Mesodermal cell (in vitro differentiated cells): Measurements from ENCODE around the gene NAB1.

ENCODE experiments used
- H3K27ac ChIP-seq: 2 replicates; pipeline ENCODE4 v1.7.0; 2013; ENCODE audit warnings: mild to moderate bottlenecking, low read depth, low read length, moderate library complexity; ENCODE audit not compliant: severe bottlenecking
- H3K36me3 ChIP-seq: 2 replicates; pipeline ENCODE4 v1.7.1; 2013; ENCODE audit warnings: mild to moderate bottlenecking, low read length, moderate library complexity; ENCODE audit not compliant: control insufficient read depth, insufficient read depth
- H3K4me1 ChIP-seq: one replicate; pipeline ENCODE4 v1.7.1; 2013; ENCODE audit warnings: mild to moderate bottlenecking, low read length; ENCODE audit not compliant: insufficient read depth, control insufficient read depth, poor library complexity, severe bottlenecking
- H3K4me3 ChIP-seq: 2 replicates; pipeline ENCODE4 v1.7.0; 2013; ENCODE audit warnings: low read length, control low read depth, mild to moderate bottlenecking; ENCODE audit not compliant: insufficient read depth, poor library complexity, severe bottlenecking; ENCODE audit errors: extremely low read depth
- H3K9me3 ChIP-seq: 2 replicates; pipeline ENCODE4 v1.7.1; 2013; ENCODE audit warnings: mild to moderate bottlenecking, low read length, moderate library complexity; ENCODE audit not compliant: control insufficient read depth
- WGBS, 2 experiments: methylation state at CpG; one replicate each; pipeline ENCODE4 v1.1.5; 2013; ENCODE audit warnings: missing lambda C conversion rate in 2 of 2; ENCODE audit not compliant: insufficient coverage in 2 of 2; 5-methylcytosine and 5-hydroxymethylcytosine counted together

Gene NAB1

DNA sequence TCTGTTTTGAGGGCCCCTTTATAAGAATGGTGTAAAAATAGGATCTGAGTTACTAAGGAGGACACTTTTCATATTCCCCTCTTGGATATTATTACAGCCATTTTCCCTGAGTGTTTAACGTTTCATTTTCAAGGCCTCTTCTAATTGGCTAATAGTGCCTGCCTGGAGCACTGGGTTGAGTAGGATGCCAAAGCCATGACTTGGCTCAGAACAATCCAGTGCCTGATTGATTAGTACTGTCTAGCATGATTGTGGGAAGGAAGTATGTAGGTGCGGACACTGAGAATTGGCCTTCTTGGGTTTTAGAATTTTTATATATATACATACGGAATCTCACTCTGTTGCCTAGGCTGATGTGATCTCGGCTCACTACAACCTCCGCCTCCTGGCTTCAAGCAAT lies 66.1 kb downstream of the NAB1 start:
- Histone ChIP-seq H3K4me1 (peaks cover 20% of the 10 kb centered on the region), H3K36me3 (no peaks in the 10 kb centered on the region), H3K27ac (no peak overlapping the region), H3K9me3 (peaks cover 8% of the 10 kb centered on the region), H3K4me3 (no peak overlapping the region)
- WGBS, 2 experiments: 70 to 87% methylated on average over 3 to 4 of the region's 5 CpGs

DNA sequence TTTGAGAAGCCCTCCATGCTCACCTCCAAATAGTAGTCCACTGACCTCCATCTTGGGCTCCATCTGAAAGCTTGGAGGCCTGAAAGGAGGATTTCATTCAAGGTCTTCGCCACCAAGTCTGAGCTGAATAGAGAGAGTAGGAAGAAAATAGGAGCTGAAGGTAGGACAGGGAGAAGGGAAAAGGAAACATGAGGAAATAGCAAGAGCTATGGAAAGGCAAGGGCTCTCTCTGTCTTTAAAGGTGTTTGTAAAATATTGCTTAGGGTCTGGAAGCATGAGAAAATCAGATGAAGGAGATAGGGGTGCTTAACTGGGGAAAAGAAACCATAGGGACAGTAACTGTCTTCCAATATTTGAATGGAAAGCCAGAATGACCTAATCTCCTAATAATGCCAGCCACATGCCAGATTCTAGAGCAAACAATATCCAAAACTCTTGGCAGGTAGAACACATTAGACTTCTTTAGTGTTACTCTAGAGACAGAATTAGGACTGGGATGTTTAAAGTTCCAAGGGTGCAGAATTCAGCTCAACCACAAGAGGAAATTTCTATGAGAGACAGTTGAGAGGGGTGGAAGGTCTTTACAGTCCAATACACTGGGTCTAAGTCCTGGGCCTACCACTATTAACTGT lies 67.4 kb downstream of the NAB1 start:
- H3K27ac ChIP-seq: no peak overlapping the region
- 86 to 100% methylated on average over 1 of the region's 1 CpG for WGBS, 2 experiments
- peaks cover 25% of the 10 kb centered on the region for H3K4me1 ChIP-seq
- H3K4me3 ChIP-seq: no peak overlapping the region
- no peaks in the 10 kb centered on the region for H3K36me3 ChIP-seq
- peaks cover 8% of the 10 kb centered on the region for H3K9me3 ChIP-seq

DNA sequence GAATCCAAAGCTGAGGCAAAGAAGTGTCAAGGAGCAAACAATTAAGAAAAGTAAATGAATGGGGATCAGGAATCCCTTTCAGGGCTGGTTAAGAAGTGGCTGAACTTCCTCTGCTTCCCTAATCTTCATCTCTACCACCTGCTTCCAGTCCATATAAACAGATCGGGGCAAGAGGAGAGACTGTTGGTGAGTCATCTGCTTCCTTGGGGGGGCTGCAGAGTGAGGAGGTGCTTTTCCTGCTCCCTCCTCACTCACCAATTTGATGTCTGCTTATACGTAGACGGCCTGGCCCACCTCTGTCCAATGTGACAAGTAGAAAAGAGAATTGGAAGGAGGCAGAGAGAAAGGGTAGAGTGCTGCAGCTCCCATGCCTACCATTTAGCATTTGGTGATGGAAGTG lies 68.4 kb downstream of the NAB1 start:
- WGBS, 2 experiments: 100% methylated on average over 1 of the region's 3 CpGs; no CpG with 5 or more reads in 1 of the 2 experiments
- peak overlapping the region; percentile 33 for H3K27ac ChIP-seq
- H3K4me3 ChIP-seq: no peak overlapping the region
- H3K36me3 ChIP-seq: no peaks in the 10 kb centered on the region
- peaks cover 23% of the 10 kb centered on the region for H3K4me1 ChIP-seq
- H3K9me3 ChIP-seq: peaks cover 8% of the 10 kb centered on the region

DNA sequence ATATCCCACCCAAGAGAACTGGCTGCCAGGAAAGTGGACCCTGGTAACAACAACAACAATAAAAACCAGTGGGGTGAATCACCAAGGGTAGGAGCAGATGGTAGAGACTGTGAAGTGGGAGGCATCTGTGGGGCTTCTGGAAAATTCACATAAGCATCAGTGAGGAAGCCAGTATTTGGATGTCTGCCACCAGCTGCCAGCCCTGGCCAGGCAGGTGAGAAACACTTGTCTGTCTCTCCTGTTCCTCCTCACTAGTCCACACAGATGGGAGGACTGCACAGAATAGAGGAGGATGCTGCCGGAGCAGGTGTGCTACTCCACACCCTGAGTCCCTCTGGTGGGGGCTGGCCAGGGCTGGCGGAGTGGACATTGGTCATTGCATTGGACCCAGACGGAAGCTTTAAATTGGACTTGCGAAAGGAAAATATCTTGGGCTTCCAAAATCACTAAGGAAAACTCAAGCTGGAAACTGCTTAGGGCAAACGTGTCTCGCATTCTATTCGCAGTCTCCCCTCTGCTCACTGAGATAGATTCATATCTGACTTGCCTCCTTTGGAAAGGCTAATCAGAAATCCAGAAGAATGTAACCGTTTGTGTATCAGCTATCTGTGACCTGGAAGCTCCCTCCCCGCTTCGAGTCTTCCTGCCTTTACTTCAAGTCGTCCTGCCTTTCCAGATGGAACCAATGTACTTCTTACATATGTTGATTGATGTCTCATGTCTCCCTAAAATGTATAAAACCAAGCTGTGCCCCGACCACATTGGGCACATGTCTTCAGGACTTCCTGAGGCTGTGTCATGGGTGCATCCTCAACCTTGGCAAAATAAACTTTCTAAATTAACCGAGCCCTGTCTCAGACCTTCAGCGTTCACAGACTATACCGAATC lies 69.1 kb downstream of the NAB1 start:
- WGBS, 2 experiments: 91 to 93% methylated on average over 14 of the region's 15 CpGs
- Histone ChIP-seq H3K4me1 (peaks cover 26% of the 10 kb centered on the region), H3K36me3 (no peaks in the 10 kb centered on the region), H3K27ac (peak overlapping the region; percentile 65), H3K4me3 (no peak overlapping the region), H3K9me3 (peaks cover 8% of the 10 kb centered on the region)

DNA sequence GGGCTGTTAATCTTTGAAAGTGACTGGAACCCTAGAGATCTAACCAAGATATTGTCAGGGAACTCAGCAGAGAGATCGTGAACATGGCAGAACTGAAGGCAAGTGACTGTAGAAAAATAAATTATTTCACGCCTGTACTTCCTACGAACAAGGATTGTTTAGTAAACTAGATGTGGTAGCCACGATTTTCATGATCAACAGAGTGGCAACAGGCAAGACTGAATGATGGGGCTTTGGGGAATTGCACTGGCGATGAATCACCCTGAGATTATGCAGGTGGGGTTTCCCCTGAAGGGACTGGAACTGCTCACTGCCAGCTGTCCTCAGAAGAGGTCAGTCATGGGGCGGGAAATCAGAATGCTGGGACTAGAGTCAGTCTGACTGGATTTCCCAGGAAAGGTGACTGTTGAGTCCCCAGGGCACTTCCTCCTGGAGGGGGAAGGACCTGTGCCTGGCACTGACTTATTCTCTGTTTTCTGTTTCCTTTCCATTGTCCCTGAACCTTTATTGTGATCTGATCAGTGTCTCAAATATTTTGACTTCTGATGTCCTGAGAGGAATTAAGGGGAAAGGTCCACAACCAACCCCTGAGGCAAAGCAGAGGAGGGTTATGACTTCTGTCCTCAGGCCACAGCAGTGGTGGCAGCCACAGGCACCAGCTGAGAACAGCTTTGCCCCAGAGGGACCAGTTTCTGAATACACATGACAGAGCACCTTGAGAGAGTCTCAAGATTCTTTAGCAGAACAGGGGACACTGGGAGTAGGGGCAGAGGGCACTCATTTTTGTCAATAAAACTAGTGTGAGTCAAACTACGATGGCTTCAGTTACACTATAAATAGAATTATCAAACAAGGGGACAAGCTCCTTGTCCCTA lies 70.0 kb downstream of the NAB1 start:
- peaks cover 8% of the 10 kb centered on the region for H3K9me3 ChIP-seq
- H3K4me1 ChIP-seq: peaks cover 33% of the 10 kb centered on the region
- H3K4me3 ChIP-seq: no peak overlapping the region
- WGBS, 2 experiments: 52 to 56% methylated on average over 6 of the region's 7 CpGs
- H3K36me3 ChIP-seq: no peaks in the 10 kb centered on the region
- peak overlapping the region; percentile 65 for H3K27ac ChIP-seq

DNA sequence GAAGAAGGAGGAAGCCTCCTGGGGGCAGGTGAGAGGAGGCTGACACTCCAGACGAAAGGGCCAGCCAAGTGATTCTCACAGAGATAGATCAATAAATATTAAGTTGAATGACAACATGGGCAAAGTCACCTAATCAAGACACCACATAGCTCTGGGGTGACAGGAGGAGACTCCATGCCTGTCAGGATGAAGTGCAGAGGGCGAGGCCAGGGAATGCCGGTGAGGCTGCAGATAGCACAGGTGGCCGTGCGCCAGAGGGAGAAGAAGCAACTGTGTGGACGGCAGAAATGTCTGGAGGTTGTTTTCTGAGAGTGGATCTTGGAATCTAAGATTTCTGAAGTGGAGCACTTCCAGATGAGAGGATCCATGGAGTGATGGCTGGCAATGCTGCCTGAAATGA lies 71.4 kb downstream of the NAB1 start:
- Histone ChIP-seq H3K36me3 (no peaks in the 10 kb centered on the region), H3K27ac (no peak overlapping the region), H3K9me3 (peaks cover 8% of the 10 kb centered on the region), H3K4me1 (peaks cover 33% of the 10 kb centered on the region), H3K4me3 (no peak overlapping the region)
- WGBS, 2 experiments: 74 to 75% methylated on average over 5 to 6 of the region's 6 CpGs

DNA sequence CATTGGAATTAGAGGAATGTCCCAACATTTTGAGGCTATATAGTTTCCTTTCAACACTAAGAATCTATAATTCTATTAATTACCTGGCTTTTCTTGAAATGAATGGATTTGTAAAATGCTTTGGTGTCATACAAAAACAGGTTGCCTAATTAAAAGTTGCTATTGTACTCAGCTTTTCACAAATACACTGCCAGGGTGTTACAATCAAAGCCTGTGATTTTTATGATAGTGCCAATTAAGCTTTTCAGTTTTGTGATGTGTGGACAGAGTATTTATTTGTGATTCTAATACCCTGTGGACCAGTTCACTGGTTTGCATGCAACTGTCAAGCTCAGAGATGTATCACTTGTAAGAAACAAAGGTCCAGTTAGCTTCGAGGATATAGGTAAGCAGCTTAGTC lies 71.8 kb downstream of the NAB1 start:
- Histone ChIP-seq H3K27ac (no peak overlapping the region), H3K4me1 (peaks cover 33% of the 10 kb centered on the region), H3K9me3 (peaks cover 8% of the 10 kb centered on the region), H3K4me3 (no peak overlapping the region), H3K36me3 (no peaks in the 10 kb centered on the region)
- 100% methylated on average over 1 of the region's 1 CpG; no CpG with 5 or more reads in 1 of the 2 experiments for WGBS, 2 experiments

DNA sequence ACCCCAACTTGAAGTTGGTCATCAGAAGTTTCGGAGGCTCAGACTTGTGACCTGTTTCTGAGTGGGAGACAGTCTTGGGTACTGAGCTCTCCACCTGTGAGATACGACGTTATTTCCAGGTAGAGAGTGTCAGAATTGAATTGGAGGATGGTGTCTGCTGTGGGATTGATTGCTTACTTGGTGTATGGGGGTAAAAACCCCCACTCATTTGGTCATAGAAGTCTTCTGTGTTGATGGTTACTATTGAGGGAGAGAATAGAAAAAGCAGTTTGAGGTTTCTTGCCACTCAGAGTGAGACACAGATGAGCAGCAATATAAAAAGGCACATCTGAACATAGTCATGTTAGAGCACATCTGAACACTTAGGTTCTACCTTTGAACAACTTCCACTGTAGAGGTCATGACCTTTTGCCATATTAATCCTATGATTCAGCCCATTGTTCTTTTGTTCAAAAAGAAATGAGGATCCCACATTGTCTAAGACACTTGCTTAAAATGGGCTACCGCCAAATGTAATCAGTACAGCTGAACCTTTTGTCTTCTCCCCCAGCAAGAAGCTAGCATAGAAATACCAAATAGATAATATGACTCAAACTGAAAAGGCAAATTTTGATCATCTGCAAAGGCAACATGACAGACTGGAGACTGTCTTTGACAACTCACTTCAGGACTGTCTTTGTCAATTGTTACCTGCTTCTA lies 73.3 kb downstream of the NAB1 start:
- Histone ChIP-seq H3K4me1 (peaks cover 31% of the 10 kb centered on the region), H3K27ac (no peak overlapping the region), H3K9me3 (no peaks in the 10 kb centered on the region), H3K36me3 (no peaks in the 10 kb centered on the region), H3K4me3 (no peak overlapping the region)
- WGBS, 2 experiments: 88 to 100% methylated on average over 2 to 4 of the region's 4 CpGs

DNA sequence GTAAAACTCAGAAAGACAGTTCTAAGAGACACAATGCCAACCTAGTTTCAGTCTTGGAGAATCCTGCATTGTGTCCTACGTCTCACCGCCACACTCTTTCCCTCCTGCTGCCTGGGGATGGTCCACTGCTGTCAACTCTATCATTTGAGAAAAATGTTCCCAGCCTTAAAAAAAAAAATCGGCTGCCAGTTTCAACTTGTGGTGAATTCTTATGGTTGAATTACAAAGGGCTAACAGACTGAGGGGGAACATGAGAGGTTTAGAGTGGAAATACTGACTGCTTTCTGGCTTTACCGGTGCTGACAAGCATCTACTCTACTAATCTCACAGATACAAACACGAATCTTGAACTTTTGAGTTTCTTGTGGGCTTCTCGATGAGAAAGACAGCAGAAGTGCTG lies 74.0 kb downstream of the NAB1 start:
- no peak overlapping the region for H3K4me3 ChIP-seq
- H3K4me1 ChIP-seq: peaks cover 25% of the 10 kb centered on the region
- H3K27ac ChIP-seq: peak overlapping the region; percentile 41
- 81 to 94% methylated on average over 5 of the region's 6 CpGs for WGBS, 2 experiments
- H3K36me3 ChIP-seq: no peaks in the 10 kb centered on the region
- H3K9me3 ChIP-seq: no peaks in the 10 kb centered on the region
